ENCODE data around the gene ZNF668. TPM values are rescaled to one million over a fixed set of nuclear protein-coding genes. Genes with fewer than 3 reads are reported as not detected.

ZNF668 gene
- total RNA-seq, 2 experiments from 2014 or later: 4.5 to 6.0 TPM

DNA sequence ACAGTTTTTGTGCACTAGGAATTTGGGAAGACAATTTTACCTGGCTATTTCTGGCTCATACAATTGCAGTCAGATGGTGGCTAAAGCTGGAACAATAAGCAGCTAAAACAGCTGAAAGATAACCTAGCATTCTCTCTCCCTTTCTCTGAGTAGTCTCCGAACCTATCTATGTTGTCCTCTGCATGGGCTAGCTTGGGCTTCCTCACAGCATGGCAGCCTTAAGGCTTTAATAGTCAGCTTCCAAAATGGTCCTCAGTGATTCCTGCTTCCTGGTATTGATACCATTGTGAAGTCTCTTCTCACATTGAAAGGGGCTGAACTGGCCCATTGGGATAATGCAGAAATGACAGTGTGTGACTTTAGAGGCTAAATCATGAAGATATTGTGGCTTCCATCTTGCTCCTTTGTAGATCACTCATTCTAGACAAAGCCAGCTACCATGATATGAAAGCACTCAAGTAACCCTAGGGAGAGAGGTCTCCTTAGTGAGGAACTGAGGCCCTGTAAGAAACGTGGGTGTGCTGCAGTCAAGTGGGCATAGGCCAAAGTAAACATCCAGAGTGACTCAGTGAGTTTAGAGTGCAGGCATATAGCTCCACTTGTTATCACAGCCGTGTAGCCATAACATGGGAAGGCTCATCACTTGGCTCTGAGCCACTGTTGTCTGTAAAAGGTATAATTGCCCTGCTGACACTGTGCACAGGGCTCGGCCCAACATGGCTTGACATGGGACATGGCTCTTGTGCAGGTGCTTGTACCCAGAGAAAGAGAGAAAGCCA lies 26.0 kb upstream of the ZNF668 start:
- intact Hi-C loops (cut with DNase I, micrococcal nuclease): no loop called here

DNA sequence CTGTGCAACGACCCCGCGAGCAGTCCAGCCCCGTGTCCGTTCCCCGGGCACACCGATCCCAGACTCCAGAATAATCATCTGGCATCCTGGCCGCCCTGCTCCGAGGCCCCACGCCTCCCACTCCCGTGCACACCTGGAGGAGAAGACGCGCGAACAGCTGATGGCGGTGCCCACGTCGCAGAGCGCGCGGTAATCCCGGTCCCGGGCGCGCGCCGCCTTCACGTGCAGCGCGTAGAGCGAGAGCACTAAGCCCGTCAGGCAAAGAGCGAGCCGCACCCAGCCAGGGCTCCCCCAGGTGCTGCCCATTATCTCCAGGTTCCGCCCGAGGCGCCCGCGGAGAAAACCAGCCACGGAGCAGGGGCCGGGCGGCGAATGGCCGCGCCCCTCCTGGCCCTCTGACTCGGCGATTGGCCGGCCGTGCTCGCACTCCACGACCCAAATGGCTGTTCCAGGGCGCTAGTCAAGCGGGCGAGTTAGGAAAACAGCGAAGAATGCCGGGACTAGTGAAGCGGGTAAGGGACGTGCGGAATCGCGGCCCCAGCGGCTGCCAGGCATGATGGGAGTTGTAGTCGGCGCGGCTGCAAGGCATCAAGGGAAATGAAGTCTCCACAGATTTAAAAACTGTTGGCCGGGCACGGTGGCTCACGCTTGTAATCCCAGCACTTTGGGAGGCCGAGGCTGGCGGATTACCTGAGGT lies 20.5 kb upstream of the ZNF668 start, which contains the start of gene VKORC1:
Gene VKORC1 (minus strand): TSS at position 374 of the 697 bp plus-strand sequence. CDS start 68 bp downstream, at position 306.
- Histone ChIP-seq H3K36me3 (ENCODE audit: insufficient read depth, low read length) (peaks cover 9% of the 10 kb centered on the region), H3K4me1 (ENCODE audit: insufficient read depth, low read length) (peaks cover 31% of the 10 kb centered on the region), H3K9me3 (ENCODE audit: control insufficient read depth in 1 of 2, insufficient read depth in 1 of 2, low read length in 2 of 2) (no peaks in the 10 kb centered on the region), H3K4me3 (ENCODE audit: low read length) (peak within 1 kb of the TSS; percentile 82), H3K27me3 (ENCODE audit: control insufficient read depth in 1 of 2, insufficient read depth in 2 of 2, low read length in 2 of 2) (no peaks in the 10 kb centered on the region), H3K27ac (ENCODE audit: low read depth in 1 of 2, low read length in 2 of 2) (peak within 1 kb of the TSS; percentile 84)
- H3K36me3 Mint-ChIP-seq (ENCODE audit: low read depth): peaks cover 24% of the 10 kb centered on the region
- CTCF ChIA-PET: interaction anchor here (1.0 to 2.8 kb wide), 4 partner anchors 13 to 62 kb away, joined by 3 to 13 read pairs (median 7); partner anchors contain the start of genes BCKDK, ZNF646 and ZNF668
- no peaks in the 10 kb centered on the region for H3K27me3 Mint-ChIP-seq
- peak within 1 kb of the TSS; percentile 83 for H3K27ac Mint-ChIP-seq
- intact Hi-C loops (cut with DNase I, micrococcal nuclease): loop anchor here (1.0 to 2.0 kb wide), 6 partner anchors 20 to 172 kb away; partner anchors contain the start of genes ZNF646 (in 2 of the 2), ZNF668 (in 2 of the 2) and HSD3B7 (in 1 of the 2)
- TF ChIP-seq, protein P1, sequence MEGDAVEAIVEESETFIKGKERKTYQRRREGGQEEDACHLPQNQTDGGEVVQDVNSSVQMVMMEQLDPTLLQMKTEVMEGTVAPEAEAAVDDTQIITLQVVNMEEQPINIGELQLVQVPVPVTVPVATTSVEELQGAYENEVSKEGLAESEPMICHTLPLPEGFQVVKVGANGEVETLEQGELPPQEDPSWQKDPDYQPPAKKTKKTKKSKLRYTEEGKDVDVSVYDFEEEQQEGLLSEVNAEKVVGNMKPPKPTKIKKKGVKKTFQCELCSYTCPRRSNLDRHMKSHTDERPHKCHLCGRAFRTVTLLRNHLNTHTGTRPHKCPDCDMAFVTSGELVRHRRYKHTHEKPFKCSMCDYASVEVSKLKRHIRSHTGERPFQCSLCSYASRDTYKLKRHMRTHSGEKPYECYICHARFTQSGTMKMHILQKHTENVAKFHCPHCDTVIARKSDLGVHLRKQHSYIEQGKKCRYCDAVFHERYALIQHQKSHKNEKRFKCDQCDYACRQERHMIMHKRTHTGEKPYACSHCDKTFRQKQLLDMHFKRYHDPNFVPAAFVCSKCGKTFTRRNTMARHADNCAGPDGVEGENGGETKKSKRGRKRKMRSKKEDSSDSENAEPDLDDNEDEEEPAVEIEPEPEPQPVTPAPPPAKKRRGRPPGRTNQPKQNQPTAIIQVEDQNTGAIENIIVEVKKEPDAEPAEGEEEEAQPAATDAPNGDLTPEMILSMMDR (IDR thresholded peaks at IDR 0.05): no peak
- DNase-seq: peak; percentile 75 to 95 (median 82)
- POLR2A ChIA-PET: interaction anchor here (0.6 to 4.6 kb wide), 6 partner anchors 21 to 365 kb away, joined by 3 to 35 read pairs (median 6); partner anchors contain the start of genes ARMC5, HSD3B7, KAT8 and STX4
- H3K4me1 Mint-ChIP-seq (ENCODE audit: low read depth): peaks cover 34% of the 10 kb centered on the region
- peak within 1 kb of the TSS; percentile 93 for H3K4me3 Mint-ChIP-seq
- no peaks in the 10 kb centered on the region for H3K9me3 Mint-ChIP-seq
- ATAC-seq (ENCODE audit: poor library complexity): peak; percentile 90

More for the DNA sequence above, 26.0 kb upstream of the ZNF668 start:
- Histone ChIP-seq H3K27ac (ENCODE audit: low read depth in 1 of 2, low read length in 2 of 2) (no peak overlapping the region), H3K36me3 (ENCODE audit: insufficient read depth, low read length) (no peaks in the 10 kb centered on the region), H3K4me3 (ENCODE audit: low read length) (no peak overlapping the region), H3K9me3 (ENCODE audit: control insufficient read depth in 1 of 2, insufficient read depth in 1 of 2, low read length in 2 of 2) (no peaks in the 10 kb centered on the region), H3K4me1 (ENCODE audit: insufficient read depth, low read length) (peaks cover 10% of the 10 kb centered on the region), H3K27me3 (ENCODE audit: control insufficient read depth in 1 of 2, insufficient read depth in 2 of 2, low read length in 2 of 2) (no peaks in the 10 kb centered on the region)
- no peak for DNase-seq
- H3K27me3 Mint-ChIP-seq: no peaks in the 10 kb centered on the region
- peaks cover 3% of the 10 kb centered on the region for H3K36me3 Mint-ChIP-seq (ENCODE audit: low read depth)
- TF ChIP-seq, protein P1 (IDR thresholded peaks at IDR 0.05): no peak
- no peak overlapping the region for H3K4me3 Mint-ChIP-seq
- ChIA-PET POLR2A (interaction anchor here (1.0 to 1.7 kb wide), 2 partner anchors 17 to 42 kb away, joined by 3 to 4 read pairs; partner anchors contain the start of gene KAT8), CTCF (interaction anchor here (1.0 kb wide), 1 partner anchor 42 kb away, joined by 4 read pairs; no protein-coding TSS in a partner anchor)
- no peaks in the 10 kb centered on the region for H3K9me3 Mint-ChIP-seq
- ATAC-seq (ENCODE audit: poor library complexity): no peak
- no peak overlapping the region for H3K27ac Mint-ChIP-seq
- H3K4me1 Mint-ChIP-seq (ENCODE audit: low read depth): peaks cover 9% of the 10 kb centered on the region

DNA sequence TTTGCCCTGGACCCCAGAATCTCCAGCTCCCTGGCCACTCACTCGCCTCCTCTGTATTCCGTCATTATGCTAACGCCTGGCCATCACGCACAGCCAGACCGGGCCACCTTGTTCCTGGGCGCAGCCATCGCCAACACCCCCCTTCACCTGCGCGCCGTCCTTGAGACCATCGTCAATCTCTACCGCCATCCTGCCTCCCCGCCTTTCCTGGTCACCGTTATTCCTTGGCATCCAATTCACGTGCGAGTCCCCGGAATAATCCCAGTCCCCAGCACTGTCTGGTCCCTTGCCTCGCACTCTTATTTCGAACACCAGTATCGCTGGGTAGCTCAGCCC lies 20.0 kb upstream of the ZNF668 start:
- ATAC-seq (ENCODE audit: poor library complexity) (no peak), DNase-seq (no peak)
- Histone ChIP-seq H3K4me3 (ENCODE audit: low read length) (peak overlapping the region; percentile 82), H3K4me1 (ENCODE audit: insufficient read depth, low read length) (peaks cover 31% of the 10 kb centered on the region), H3K27me3 (ENCODE audit: control insufficient read depth in 1 of 2, insufficient read depth in 2 of 2, low read length in 2 of 2) (no peaks in the 10 kb centered on the region), H3K9me3 (ENCODE audit: control insufficient read depth in 1 of 2, insufficient read depth in 1 of 2, low read length in 2 of 2) (no peaks in the 10 kb centered on the region), H3K36me3 (ENCODE audit: insufficient read depth, low read length) (peaks cover 9% of the 10 kb centered on the region), H3K27ac (ENCODE audit: low read depth in 1 of 2, low read length in 2 of 2) (peak overlapping the region; percentile 84)
- peak overlapping the region; percentile 93 for H3K4me3 Mint-ChIP-seq
- peaks cover 34% of the 10 kb centered on the region for H3K4me1 Mint-ChIP-seq (ENCODE audit: low read depth)
- no peaks in the 10 kb centered on the region for H3K9me3 Mint-ChIP-seq
- intact Hi-C loops (cut with DNase I, micrococcal nuclease): loop anchor here (1.0 to 2.0 kb wide), 5 partner anchors 19 to 172 kb away; partner anchors contain the start of genes ZNF646 (in 2 of the 2), ZNF668 (in 2 of the 2) and HSD3B7 (in 1 of the 2)
- no peaks in the 10 kb centered on the region for H3K27me3 Mint-ChIP-seq
- peaks cover 26% of the 10 kb centered on the region for H3K36me3 Mint-ChIP-seq (ENCODE audit: low read depth)
- CTCF ChIA-PET: interaction anchor here (0.6 to 2.8 kb wide), 3 partner anchors 14 to 302 kb away, joined by 3 to 13 read pairs (median 4); partner anchors contain the start of gene BCKDK
- TF ChIP-seq, protein P1 (IDR thresholded peaks at IDR 0.05): no peak
- peak overlapping the region; percentile 83 for H3K27ac Mint-ChIP-seq
- POLR2A ChIA-PET: interaction anchor here (0.6 to 4.6 kb wide), 6 partner anchors 20 to 365 kb away, joined by 3 to 35 read pairs (median 6); partner anchors contain the start of genes ARMC5, HSD3B7, KAT8 and STX4
